Astrocyte (in vitro differentiated cells and primary cell): Measurements from ENCODE around the gene RYR2. TPM values are rescaled to one million over a fixed set of nuclear protein-coding genes. Genes with fewer than 3 reads are reported as not detected.

ENCODE experiments used
- DNase-seq: peaks from one replicate; pipeline ENCODE4 v3.0.0-alpha.2; 2010; ENCODE audit warnings: low read depth
- FAIRE-seq: peaks from 2 replicates; lab custom pipeline; 2011; peaks lifted over from hg19 to GRCh38; lab: Jason Lieb, UNC
- H2AFZ ChIP-seq: 2 replicates; pipeline ENCODE4 v1.6.0; 2012; ENCODE audit warnings: low read depth, low read length, inconsistent platforms
- H3K27ac ChIP-seq: 2 replicates; pipeline ENCODE4 v1.5.1; 2011; ENCODE audit warnings: low read depth, low read length, inconsistent platforms
- H3K27me3 ChIP-seq: 2 replicates; pipeline ENCODE4 v1.6.0; 2011; ENCODE audit warnings: low read length, inconsistent platforms; ENCODE audit not compliant: insufficient read depth
- H3K36me3 ChIP-seq: 2 replicates; pipeline ENCODE4 v1.5.1; 2011; ENCODE audit warnings: low read length, inconsistent platforms; ENCODE audit not compliant: insufficient read depth
- H3K4me1 ChIP-seq: 2 replicates; pipeline ENCODE4 v1.5.1; 2011; ENCODE audit warnings: low read length, inconsistent platforms; ENCODE audit not compliant: insufficient read depth
- H3K4me2 ChIP-seq: 2 replicates; pipeline ENCODE4 v1.6.0; 2012; ENCODE audit warnings: low read length, inconsistent platforms
- H3K4me3 ChIP-seq: 2 replicates; pipeline ENCODE4 v1.5.1; 2011; ENCODE audit warnings: low read depth, mild to moderate bottlenecking, low read length, inconsistent platforms; ENCODE audit not compliant: insufficient read depth
- H3K79me2 ChIP-seq: 2 replicates; pipeline ENCODE4 v1.6.0; 2012; ENCODE audit warnings: mild to moderate bottlenecking, low read length, inconsistent platforms; ENCODE audit not compliant: insufficient read depth
- H3K9ac ChIP-seq: 2 replicates; pipeline ENCODE4 v1.6.0; 2012; ENCODE audit warnings: mild to moderate bottlenecking, low read length, inconsistent platforms
- H3K9me3 ChIP-seq: 2 replicates; pipeline ENCODE4 v1.5.1; 2012; ENCODE audit warnings: low read depth, mild to moderate bottlenecking, low read length, inconsistent platforms; ENCODE audit not compliant: insufficient read depth
- H4K20me1 ChIP-seq: 2 replicates; pipeline ENCODE4 v1.6.0; 2012; ENCODE audit warnings: low read length, inconsistent platforms; ENCODE audit not compliant: insufficient read depth
- H3K27ac Mint-ChIP-seq: one replicate; pipeline ENCODE4 v1.8.0; 2021; ENCODE audit warnings: mild to moderate bottlenecking, mixed read lengths; ENCODE audit not compliant: unreplicated experiment
- H3K27me3 Mint-ChIP-seq: one replicate; pipeline ENCODE4 v1.8.0; 2021; ENCODE audit warnings: low read depth, mixed read lengths; ENCODE audit not compliant: unreplicated experiment
- H3K36me3 Mint-ChIP-seq: one replicate; pipeline ENCODE4 v1.8.0; 2021; ENCODE audit warnings: low read depth, mixed read lengths; ENCODE audit not compliant: unreplicated experiment
- H3K4me1 Mint-ChIP-seq: one replicate; pipeline ENCODE4 v1.8.0; 2021; ENCODE audit warnings: low read depth, mixed read lengths; ENCODE audit not compliant: unreplicated experiment
- H3K4me3 Mint-ChIP-seq: one replicate; pipeline ENCODE4 v1.8.0; 2021; ENCODE audit warnings: mild to moderate bottlenecking, moderate library complexity, mixed read lengths; ENCODE audit not compliant: unreplicated experiment
- H3K9me3 Mint-ChIP-seq: one replicate; pipeline ENCODE4 v1.8.0; 2021; ENCODE audit warnings: mild to moderate bottlenecking, mixed read lengths; ENCODE audit not compliant: unreplicated experiment
- CTCF ChIP-seq: IDR thresholded peaks from 2 replicates; pipeline ENCODE4 v1.5.1; 2011; ENCODE audit warnings: low read depth, mild to moderate bottlenecking, inconsistent platforms, low read length, moderate library complexity; ENCODE audit not compliant: insufficient read depth
- EZH2 ChIP-seq: IDR thresholded peaks from 2 replicates; pipeline ENCODE4 v1.6.1; 2012; ENCODE audit warnings: mild to moderate bottlenecking, low read length, inconsistent platforms; ENCODE audit not compliant: insufficient read depth
- total RNA-seq: library from RNA; stranded (reverse); gene quantifications from 2 replicates; pipeline ENCODE4 v1.2.1, GENCODE V29; 2021

Gene RYR2
- total RNA-seq, 1 donor from 2014 or later = 0.30 TPM

- Histone ChIP-seq H3K36me3 (no peaks in the 10 kb centered on the region), H3K9ac (no peak overlapping the region), H3K9me3 (no peaks in the 10 kb centered on the region), H3K79me2 (no peaks in the 10 kb centered on the region), H4K20me1 (no peaks in the 10 kb centered on the region), H3K27me3 (no peaks in the 10 kb centered on the region), H2AFZ (no peak overlapping the region), H3K4me2 (no peak overlapping the region), H3K27ac (no peak overlapping the region), H3K4me1 (no peaks in the 10 kb centered on the region), H3K4me3 (no peak overlapping the region)
- H3K27ac Mint-ChIP-seq = no peak overlapping the region
- no peaks in the 10 kb centered on the region for H3K9me3 Mint-ChIP-seq
- H3K4me3 Mint-ChIP-seq = no peak overlapping the region
- DNase-seq (no peak), FAIRE-seq (no peak)
- H3K36me3 Mint-ChIP-seq = no peaks in the 10 kb centered on the region
- TF ChIP-seq CTCF (no peak), EZH2 (no peak)
- H3K4me1 Mint-ChIP-seq = no peaks in the 10 kb centered on the region
- no peaks in the 10 kb centered on the region for H3K27me3 Mint-ChIP-seq
Measured at GRCh38 chr1:237383791-237384190, 341.8 kb downstream of the RYR2 start.

GRCh38 chr1:237384213-237384612, 342.2 kb downstream of the RYR2 start:
- H3K9ac ChIP-seq = no peak overlapping the region
- H3K27me3 Mint-ChIP-seq = no peaks in the 10 kb centered on the region
- H3K4me1 Mint-ChIP-seq = no peaks in the 10 kb centered on the region
- no peak overlapping the region for H2AFZ ChIP-seq
- no peaks in the 10 kb centered on the region for H3K9me3 ChIP-seq
- DNase-seq (no peak), FAIRE-seq (no peak)
- H3K4me2 ChIP-seq = no peak overlapping the region
- H4K20me1 ChIP-seq = no peaks in the 10 kb centered on the region
- no peak for TF ChIP-seq EZH2
- no peak for TF ChIP-seq CTCF
- no peaks in the 10 kb centered on the region for H3K79me2 ChIP-seq
- H3K27me3 ChIP-seq = no peaks in the 10 kb centered on the region
- H3K4me1 ChIP-seq = no peaks in the 10 kb centered on the region
- H3K36me3 Mint-ChIP-seq = no peaks in the 10 kb centered on the region
- no peak overlapping the region for H3K4me3 Mint-ChIP-seq
- H3K27ac ChIP-seq = no peak overlapping the region
- H3K27ac Mint-ChIP-seq = no peak overlapping the region
- no peaks in the 10 kb centered on the region for H3K36me3 ChIP-seq
- no peak overlapping the region for H3K4me3 ChIP-seq
- H3K9me3 Mint-ChIP-seq = no peaks in the 10 kb centered on the region

- FAIRE-seq (no peak), DNase-seq (peak; percentile 1)
- Histone ChIP-seq H4K20me1 (no peaks in the 10 kb centered on the region), H3K79me2 (no peaks in the 10 kb centered on the region), H3K4me1 (no peaks in the 10 kb centered on the region), H3K9me3 (no peaks in the 10 kb centered on the region), H3K4me2 (no peak overlapping the region), H3K27me3 (no peaks in the 10 kb centered on the region), H3K4me3 (no peak overlapping the region), H2AFZ (no peak overlapping the region), H3K27ac (no peak overlapping the region), H3K36me3 (no peaks in the 10 kb centered on the region), H3K9ac (no peak overlapping the region)
- Mint-ChIP-seq H3K36me3 (no peaks in the 10 kb centered on the region), H3K4me1 (peaks cover 4% of the 10 kb centered on the region), H3K27ac (no peak overlapping the region), H3K9me3 (no peaks in the 10 kb centered on the region), H3K4me3 (no peak overlapping the region), H3K27me3 (no peaks in the 10 kb centered on the region)
- TF ChIP-seq EZH2 (no peak), CTCF (peak; percentile 69)
Measured at GRCh38 chr1:237386362-237387143, 344.6 kb downstream of the RYR2 start.
